Activated CD4-positive, alpha-beta T cell treated with anti-CD3 and anti-CD28 coated beads, Interleukin-2, amount 10 ng/mL, durations not matched to agents 7 days and 5 days (primary cell): ENCODE measurements around the gene LTBR. TPM values are rescaled to one million over a fixed set of nuclear protein-coding genes. Genes with fewer than 3 reads are reported as not detected.
A peak's percentile ranks its signal among the peaks of the same experiment; 100 is the strongest.

Experiments used
- CTCF ChIA-PET: fragments of 350-600 bp; sonication (Branson Sonifier 250); formaldehyde crosslinking; loops from one replicate; lab custom pipeline; 2021; ENCODE audit warnings: antibody characterized with exemption; lab: Charles Lee
- POLR2A ChIA-PET: fragments of 350-600 bp; sonication (Branson Sonifier 250); formaldehyde crosslinking; loops from one replicate; lab custom pipeline; 2021; ENCODE audit warnings: antibody characterized with exemption; lab: Charles Lee
- DNase-seq: peaks from one replicate; pipeline ENCODE4 v3.0.0-alpha.2; 2020
- H3K27ac Mint-ChIP-seq: one replicate; pipeline ENCODE4 v1.8.0; 2021; ENCODE audit warnings: mild to moderate bottlenecking, moderate library complexity, mixed read lengths
- H3K27me3 Mint-ChIP-seq: one replicate; pipeline ENCODE4 v1.8.0; 2021; ENCODE audit warnings: mixed read lengths
- H3K36me3 Mint-ChIP-seq: one replicate; pipeline ENCODE4 v1.8.0; 2021; ENCODE audit warnings: low read depth, mixed read lengths
- H3K4me1 Mint-ChIP-seq: one replicate; pipeline ENCODE4 v1.8.0; 2021; ENCODE audit warnings: mixed read lengths
- H3K4me3 Mint-ChIP-seq: one replicate; pipeline ENCODE4 v1.8.0; 2021; ENCODE audit warnings: mild to moderate bottlenecking, moderate library complexity, mixed read lengths
- H3K9me3 Mint-ChIP-seq: one replicate; pipeline ENCODE4 v1.8.0; 2021; ENCODE audit warnings: mixed read lengths
- total RNA-seq, 2 experiments: library from RNA; stranded (reverse); gene quantifications; one replicate each; pipeline ENCODE4 v1.2.3, GENCODE V29; 2021

LTBR gene
- total RNA-seq, 2 experiments from 2014 or later, result not detected

GRCh38 chr12:6352193-6353173, 31.5 kb upstream of the LTBR start:
- Mint-ChIP-seq H3K4me3 (no peak overlapping the region), H3K9me3 (no peaks in the 10 kb centered on the region), H3K4me1 (peaks cover 6% of the 10 kb centered on the region), H3K27ac (no peak overlapping the region), H3K36me3 (no peaks in the 10 kb centered on the region), H3K27me3 (peaks cover 12% of the 10 kb centered on the region)
- no peak for DNase-seq
- ChIA-PET CTCF (interaction anchor here (1.1 to 1.2 kb wide), 2 partner anchors 17 to 22 kb away, joined by 4 to 5 read pairs; no protein-coding TSS in a partner anchor), POLR2A (no interaction called here)

GRCh38 chr12:6354495-6355393, 29.2 kb upstream of the LTBR start:
- Mint-ChIP-seq H3K9me3 (no peaks in the 10 kb centered on the region), H3K27ac (no peak overlapping the region), H3K4me3 (no peak overlapping the region), H3K4me1 (peaks cover 3% of the 10 kb centered on the region), H3K27me3 (peaks cover 12% of the 10 kb centered on the region), H3K36me3 (no peaks in the 10 kb centered on the region)
- ChIA-PET CTCF (interaction anchor here (2.0 to 2.3 kb wide), 3 partner anchors 9 to 15 kb away, joined by 7 to 9 read pairs (median 7); no protein-coding TSS in a partner anchor), POLR2A (no interaction called here)
- DNase-seq, result no peak

- ChIA-PET CTCF (interaction anchor here (0.7 to 2.3 kb wide), 5 partner anchors 10 to 16 kb away, joined by 3 to 9 read pairs (median 7); no protein-coding TSS in a partner anchor), POLR2A (no interaction called here)
- H3K4me3 Mint-ChIP-seq, result no peak overlapping the region
- H3K27ac Mint-ChIP-seq, result no peak overlapping the region
- no peaks in the 10 kb centered on the region for H3K9me3 Mint-ChIP-seq
- H3K36me3 Mint-ChIP-seq, result no peaks in the 10 kb centered on the region
- H3K27me3 Mint-ChIP-seq, result peaks cover 12% of the 10 kb centered on the region
- no peak for DNase-seq
- H3K4me1 Mint-ChIP-seq, result peaks cover 10% of the 10 kb centered on the region
Measured at GRCh38 chr12:6355491-6356373, 28.2 kb upstream of the LTBR start.

GRCh38 chr12:6356374-6356820, 27.6 kb upstream of the LTBR start:
- ChIA-PET CTCF (interaction anchor here (0.7 to 2.3 kb wide), 6 partner anchors 11 to 17 kb away, joined by 3 to 9 read pairs (median 7); no protein-coding TSS in a partner anchor), POLR2A (no interaction called here)
- Mint-ChIP-seq H3K36me3 (no peaks in the 10 kb centered on the region), H3K27ac (no peak overlapping the region), H3K27me3 (peaks cover 12% of the 10 kb centered on the region), H3K4me3 (no peak overlapping the region), H3K4me1 (peaks cover 16% of the 10 kb centered on the region), H3K9me3 (no peaks in the 10 kb centered on the region)
- no peak for DNase-seq

GRCh38 chr12:6358881-6359280, 25.1 kb upstream of the LTBR start:
- no peaks in the 10 kb centered on the region for H3K36me3 Mint-ChIP-seq
- H3K4me1 Mint-ChIP-seq, result peaks cover 30% of the 10 kb centered on the region
- POLR2A ChIA-PET, result no interaction called here
- peaks cover 12% of the 10 kb centered on the region for H3K27me3 Mint-ChIP-seq
- no peak overlapping the region for H3K27ac Mint-ChIP-seq
- H3K9me3 Mint-ChIP-seq, result no peaks in the 10 kb centered on the region
- CTCF ChIA-PET, result interaction anchor here (0.6 to 1.3 kb wide), 3 partner anchors 13 to 513 kb away, joined by 3 to 6 read pairs (median 3); no protein-coding TSS in a partner anchor
- DNase-seq, result no peak
- no peak overlapping the region for H3K4me3 Mint-ChIP-seq

- Mint-ChIP-seq H3K4me3 (no peak overlapping the region), H3K4me1 (peaks cover 35% of the 10 kb centered on the region), H3K36me3 (no peaks in the 10 kb centered on the region), H3K9me3 (no peaks in the 10 kb centered on the region), H3K27me3 (peaks cover 9% of the 10 kb centered on the region), H3K27ac (no peak overlapping the region)
- ChIA-PET POLR2A (no interaction called here), CTCF (interaction anchor here (0.6 to 1.3 kb wide), 2 partner anchors 15 to 182 kb away, joined by 3 to 7 read pairs; no protein-coding TSS in a partner anchor)
- DNase-seq, result no peak
Measured at GRCh38 chr12:6360080-6360571, 23.8 kb upstream of the LTBR start.

- Mint-ChIP-seq H3K27ac (peak overlapping the region; percentile 90), H3K27me3 (peaks cover 9% of the 10 kb centered on the region), H3K4me3 (no peak overlapping the region), H3K36me3 (no peaks in the 10 kb centered on the region), H3K9me3 (no peaks in the 10 kb centered on the region), H3K4me1 (peaks cover 36% of the 10 kb centered on the region)
- CTCF ChIA-PET, result interaction anchor here (0.9 to 1.3 kb wide), 2 partner anchors 16 to 37 kb away, joined by 3 to 7 read pairs; no protein-coding TSS in a partner anchor
- DNase-seq, result no peak
- POLR2A ChIA-PET, result no interaction called here
Measured at GRCh38 chr12:6360578-6361490, 23.1 kb upstream of the LTBR start.

GRCh38 chr12:6361834-6362233, 22.1 kb upstream of the LTBR start:
- Mint-ChIP-seq H3K4me3 (peak overlapping the region; percentile 48), H3K27ac (peak overlapping the region; percentile 90), H3K36me3 (no peaks in the 10 kb centered on the region), H3K27me3 (peaks cover 2% of the 10 kb centered on the region), H3K9me3 (no peaks in the 10 kb centered on the region), H3K4me1 (peaks cover 36% of the 10 kb centered on the region)
- CTCF ChIA-PET, result no interaction called here
- peak; percentile 38 for DNase-seq
- POLR2A ChIA-PET, result interaction anchor here (0.8 kb wide), 1 partner anchor 74 kb away, joined by 4 read pairs; no protein-coding TSS in a partner anchor

GRCh38 chr12:6362403-6362802, 21.6 kb upstream of the LTBR start:
- peak overlapping the region; percentile 48 for H3K4me3 Mint-ChIP-seq

GRCh38 chr12:6363010-6363329, 21.0 kb upstream of the LTBR start:
- CTCF ChIA-PET, result interaction anchor here (0.6 to 2.1 kb wide), 6 partner anchors 19 to 304 kb away, joined by 3 to 7 read pairs (median 4); no protein-coding TSS in a partner anchor
- Mint-ChIP-seq H3K4me1 (peaks cover 45% of the 10 kb centered on the region), H3K9me3 (no peaks in the 10 kb centered on the region), H3K27ac (no peak overlapping the region), H3K4me3 (peak overlapping the region; percentile 67), H3K36me3 (no peaks in the 10 kb centered on the region), H3K27me3 (no peaks in the 10 kb centered on the region)
- POLR2A ChIA-PET, result no interaction called here
- no peak for DNase-seq

More at GRCh38 chr12:6362403-6362802, 21.6 kb upstream of the LTBR start:
- peak overlapping the region; percentile 90 for H3K27ac Mint-ChIP-seq
- peaks cover 39% of the 10 kb centered on the region for H3K4me1 Mint-ChIP-seq
- CTCF ChIA-PET, result interaction anchor here (0.6 to 2.1 kb wide), 5 partner anchors 25 to 304 kb away, joined by 3 to 7 read pairs (median 4); no protein-coding TSS in a partner anchor
- POLR2A ChIA-PET, result interaction anchor here (0.8 kb wide), 1 partner anchor 75 kb away, joined by 4 read pairs; no protein-coding TSS in a partner anchor
- no peaks in the 10 kb centered on the region for H3K9me3 Mint-ChIP-seq
- H3K27me3 Mint-ChIP-seq, result no peaks in the 10 kb centered on the region
- no peaks in the 10 kb centered on the region for H3K36me3 Mint-ChIP-seq
- DNase-seq, result no peak
